Activated CD4-positive, alpha-beta T cell treated with anti-CD3 and anti-CD28 coated beads, Interleukin-2, amount 50 U/mL, for 24 hours (primary cell): ENCODE measurements around the gene UBE3C.

Source experiments
- DNase-seq, 2 donors: peaks; one replicate each; pipeline ENCODE4 v3.0.0-alpha.2; 2020; ENCODE audit warnings: low read depth in 1 of 2, low spot score in 1 of 2

UBE3C gene

GRCh38 chr7:157291404-157292080 is 152.8 kb downstream of the UBE3C start:
- DNase-seq = no peak

DNA sequence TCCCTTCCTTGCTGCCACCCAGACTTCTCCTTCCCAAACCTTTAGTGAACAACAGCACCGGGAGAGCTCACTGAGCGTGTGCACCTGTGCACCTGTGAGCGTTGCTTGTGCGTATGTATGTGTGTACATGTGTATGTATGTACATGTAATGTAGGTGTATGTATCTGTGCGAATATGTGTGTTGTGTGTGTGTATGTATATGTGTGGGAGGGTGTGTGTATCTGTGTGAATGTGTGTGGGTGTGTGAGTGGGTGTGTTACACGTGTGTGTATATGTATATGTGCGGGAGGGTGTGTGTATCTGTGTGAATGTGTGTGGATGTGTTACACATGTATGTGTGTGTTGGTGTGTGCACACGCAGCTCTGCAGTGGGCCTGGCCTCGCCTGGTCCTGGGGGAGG is 153.5 kb downstream of the UBE3C start:
- DNase-seq = no peak

- DNase-seq = no peak
These were observed 154.2 kb downstream of the UBE3C start for GRCh38 chr7:157292770-157293412.

DNA sequence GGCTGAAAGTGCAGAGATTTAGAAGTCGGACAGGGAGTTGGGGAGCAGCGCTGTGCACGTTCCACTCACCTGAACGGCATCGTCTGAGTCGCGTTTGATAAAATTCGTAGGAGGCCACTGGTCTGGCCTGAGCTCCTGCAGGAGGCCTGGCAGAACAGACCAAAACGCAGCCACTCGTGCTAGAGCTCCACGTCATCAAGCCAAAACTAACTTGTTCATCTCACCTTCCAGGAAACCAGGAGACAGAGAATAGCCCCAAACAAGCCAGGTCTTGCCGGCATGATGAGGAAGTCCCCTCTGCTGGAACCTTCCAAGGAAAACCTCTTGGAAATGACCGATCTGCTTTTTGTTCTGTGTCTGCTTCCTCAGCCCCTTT is 154.7 kb downstream of the UBE3C start:
- no peak for DNase-seq

- no peak for DNase-seq
These were observed 156.0 kb downstream of the UBE3C start for GRCh38 chr7:157294773-157295172.

- no peak for DNase-seq
These were observed 156.6 kb downstream of the UBE3C start for GRCh38 chr7:157295338-157295737.

GRCh38 chr7:157297185-157297584 is 158.5 kb downstream of the UBE3C start:
- DNase-seq = no peak

DNA sequence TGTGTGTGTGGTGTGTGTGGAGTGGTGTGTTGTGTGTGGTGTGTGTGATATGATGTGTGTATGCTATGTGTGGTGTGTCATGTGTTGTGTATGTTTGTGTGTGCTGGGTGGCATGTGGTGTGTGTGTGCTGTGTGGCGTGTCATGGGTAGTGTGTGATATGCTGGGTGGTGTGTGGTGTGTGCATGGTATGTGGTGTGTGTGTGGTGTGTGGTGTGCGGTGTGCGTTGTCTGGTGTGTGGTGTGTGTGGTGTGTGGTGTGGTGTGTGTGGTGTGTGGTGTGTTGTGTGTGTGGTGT is 160.5 kb downstream of the UBE3C start:
- no peak for DNase-seq

GRCh38 chr7:157299613-157300368 is 161.1 kb downstream of the UBE3C start:
- DNase-seq = no peak

DNA sequence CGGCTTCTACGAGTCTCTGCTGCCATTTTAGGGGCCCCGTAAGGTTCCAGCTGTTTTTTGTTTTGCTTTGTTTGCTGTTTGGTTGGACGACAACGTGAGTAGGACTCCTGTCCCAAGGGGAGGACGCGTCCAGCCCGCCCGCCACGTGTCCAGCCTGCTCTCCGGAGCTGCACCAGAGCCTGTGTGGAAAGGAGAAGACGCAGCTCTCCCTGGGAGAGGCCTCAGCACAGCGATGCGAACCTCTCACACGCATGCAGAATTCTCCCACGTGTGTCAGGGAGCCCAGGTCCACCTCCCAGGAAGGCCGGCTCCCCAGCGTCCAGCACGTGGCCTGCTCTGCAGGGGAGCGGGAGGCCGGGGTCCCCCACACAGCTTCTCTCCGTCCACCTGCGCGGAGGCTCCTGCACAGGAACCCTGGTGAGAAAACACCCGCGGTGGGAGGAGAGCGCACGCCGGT is 161.7 kb downstream of the UBE3C start:
- no peak for DNase-seq

DNA sequence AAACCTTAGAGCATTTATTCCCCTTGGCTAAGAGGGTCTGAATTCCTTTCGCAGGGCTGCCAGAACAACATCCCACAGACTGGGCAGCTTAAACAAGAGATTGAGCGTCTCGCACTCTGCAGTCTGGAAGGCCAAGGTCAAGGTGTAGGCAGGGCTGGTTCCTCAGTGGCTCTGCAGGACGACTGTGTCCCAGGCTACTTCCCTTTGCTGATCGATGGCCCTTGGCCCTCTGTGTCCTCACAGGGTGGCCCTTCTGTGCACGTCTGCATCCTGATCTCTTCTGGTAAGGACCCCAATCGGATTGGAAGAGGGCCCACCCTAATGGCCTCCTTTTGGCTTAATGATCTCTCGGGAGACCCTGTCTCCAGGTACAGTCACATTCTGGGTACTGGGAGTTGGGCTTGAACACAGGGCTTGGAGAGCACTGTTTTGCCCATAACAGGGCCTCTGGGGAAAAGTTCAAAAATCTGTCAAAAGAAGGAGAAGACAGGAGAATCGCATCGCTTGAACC is 162.9 kb downstream of the UBE3C start:
- DNase-seq = no peak

DNA sequence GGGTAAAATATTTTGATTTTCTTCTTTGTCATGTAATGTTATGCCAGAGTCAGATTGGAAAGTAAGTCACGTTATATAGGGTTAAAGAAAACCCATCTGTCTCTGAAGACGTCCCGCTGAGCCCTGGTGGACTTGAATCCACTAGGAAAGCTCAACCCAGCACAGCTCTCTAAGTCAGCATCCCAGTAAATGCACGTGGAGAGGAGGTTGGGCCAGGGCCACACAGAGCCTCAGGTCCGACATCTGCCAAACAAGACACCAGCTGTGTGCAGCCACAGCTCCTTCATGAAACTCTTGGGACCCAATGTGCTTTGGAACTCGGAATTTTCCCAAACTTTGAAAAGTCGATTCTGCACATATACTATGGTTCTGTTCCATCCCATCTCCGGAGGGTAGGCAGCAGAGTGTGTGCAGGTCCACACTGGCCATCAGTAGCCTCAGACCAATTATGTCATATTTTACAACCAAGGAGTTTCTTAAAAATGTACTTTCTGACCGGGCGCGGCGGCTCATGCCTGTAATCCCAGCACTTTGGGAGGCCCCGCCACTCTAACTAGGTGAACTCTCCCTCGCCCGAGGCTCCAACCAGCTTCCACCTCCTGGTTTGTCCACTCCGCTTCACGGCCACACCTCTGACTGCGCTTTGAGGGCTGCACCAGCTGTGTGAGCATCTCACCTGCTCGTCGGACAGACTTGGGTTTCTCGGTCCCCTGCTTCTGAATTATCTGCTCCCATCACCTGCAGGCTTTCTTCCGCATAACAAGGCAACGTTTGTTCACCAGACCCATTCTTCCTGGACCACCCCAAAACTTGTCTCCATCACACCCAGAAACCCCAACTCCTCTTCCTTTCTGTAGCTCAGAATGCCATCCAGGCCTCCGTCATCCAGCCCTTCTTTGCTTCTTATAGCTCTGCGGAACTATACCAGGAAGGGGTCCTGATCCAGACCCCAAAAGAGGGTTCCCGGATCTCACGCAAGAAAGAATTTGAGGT is 168.4 kb downstream of the UBE3C start:
- DNase-seq = no peak

DNA sequence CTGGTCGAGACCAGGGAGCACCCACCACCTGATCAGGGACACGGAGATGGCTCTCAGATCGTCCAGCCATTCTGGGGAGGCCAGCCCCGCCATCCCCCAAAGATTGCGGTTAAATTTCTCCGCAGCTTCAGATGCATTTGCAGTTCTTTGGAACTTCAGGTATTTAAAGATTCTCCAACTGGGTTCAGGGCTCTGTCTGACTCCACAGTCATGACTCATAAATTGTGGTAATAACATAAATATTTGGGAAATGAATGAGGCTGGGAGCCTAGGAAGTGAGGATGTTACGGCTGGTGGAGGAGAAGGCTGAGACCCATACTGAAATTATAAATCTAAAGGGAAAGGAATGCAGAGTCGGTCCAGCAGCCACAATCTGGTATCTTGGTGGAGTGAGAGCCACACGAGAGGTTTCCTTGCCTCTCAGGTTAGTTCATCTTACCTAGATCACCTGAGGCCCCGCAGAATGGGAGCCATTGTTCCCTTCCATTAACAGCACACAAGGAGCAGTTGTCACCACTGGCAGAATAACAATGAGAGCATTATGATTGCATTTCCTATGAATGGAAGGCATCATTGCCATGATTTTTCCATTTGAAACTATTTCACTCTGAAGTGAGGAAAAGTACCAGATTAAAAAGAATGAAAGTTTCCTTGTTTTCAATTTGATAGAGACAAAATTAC is 171.4 kb downstream of the UBE3C start:
- DNase-seq = no peak

GRCh38 chr7:157310676-157311185 is 172.0 kb downstream of the UBE3C start:
- no peak for DNase-seq

GRCh38 chr7:157312941-157313340 is 174.2 kb downstream of the UBE3C start:
- no peak for DNase-seq

- DNase-seq = no peak
These were observed 174.9 kb downstream of the UBE3C start for GRCh38 chr7:157313645-157314044.

DNA sequence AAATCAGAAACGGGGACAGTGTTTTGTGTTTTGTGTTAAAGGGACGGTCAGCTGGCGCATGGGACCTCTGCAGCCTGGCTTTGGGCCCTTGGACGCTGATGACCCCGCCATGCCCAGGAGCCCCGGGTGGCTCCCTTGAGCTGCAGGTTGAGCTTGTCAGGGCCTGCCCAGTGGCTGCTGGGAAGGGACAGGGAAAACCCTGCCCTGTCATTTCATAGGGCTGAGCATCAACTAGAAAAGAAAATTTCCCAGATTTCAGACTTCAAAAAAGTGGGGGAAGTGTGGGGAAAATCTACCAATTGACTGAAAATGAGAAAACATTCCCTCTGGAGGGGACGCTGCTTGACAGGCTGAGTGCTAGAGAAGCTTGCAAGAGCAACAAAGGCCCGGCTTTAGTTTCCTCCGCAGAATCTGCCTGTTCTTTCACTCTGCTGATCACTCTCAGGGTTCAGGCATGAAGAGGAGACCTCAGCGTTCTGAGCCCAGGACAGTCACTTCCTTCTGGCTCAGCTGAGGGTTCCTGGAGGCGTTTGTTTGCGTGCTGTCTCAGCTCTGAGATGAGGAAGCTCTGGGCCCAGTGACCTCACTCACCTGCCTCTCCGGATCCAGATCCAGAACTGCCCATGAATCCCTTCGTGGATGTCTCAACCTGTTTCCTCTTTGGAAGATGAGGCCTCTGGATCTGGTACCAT is 179.4 kb downstream of the UBE3C start:
- DNase-seq = no peak
